Caco-2 (cell line): ENCODE results near the gene PDE10A. TPM values are rescaled to one million over a fixed set of nuclear protein-coding genes. Genes with fewer than 3 reads are reported as not detected.

Experiments used
- BruUV-seq: library from RNA; stranded (reverse); fragments of 400-500 nt; replicated peaks from 2 replicates; lab custom pipeline; 2021; lab: Mats Ljungman, UMichigan
- CTCF ChIA-PET: fragments of 300-600 bp; sonication (Branson Sonifier 250); formaldehyde crosslinking; loops from one replicate; lab custom pipeline; 2022; ENCODE audit warnings: antibody characterized with exemption; lab: Charles Lee
- POLR2A ChIA-PET: fragments of 300-600 bp; sonication (Branson Sonifier 250); formaldehyde crosslinking; loops from one replicate; lab custom pipeline; 2022; ENCODE audit warnings: antibody characterized with exemption; lab: Charles Lee
- DNase-seq, 2 experiments: peaks; one replicate each; pipeline versions ENCODE4 v3.0.0 to v3.0.0-alpha.2; 2020 to 2022
- H3K27me3 ChIP-seq: replicated peaks from 2 replicates; pipeline ENCODE4 v1.6.0; 2011; ENCODE audit warnings: low read length; ENCODE audit not compliant: control insufficient read depth, insufficient read depth
- H3K36me3 ChIP-seq: 2 replicates; pipeline ENCODE4 v1.5.1; 2011; ENCODE audit warnings: low read length; ENCODE audit not compliant: control insufficient read depth, insufficient read depth
- H3K4me1 ChIP-seq: fragments of 250-450 bp; sonication (Bioruptor Pico); 2 replicates; pipeline ENCODE4 v1.5.1; 2020; ENCODE audit warnings: mild to moderate bottlenecking
- H3K4me3 ChIP-seq: 2 replicates; pipeline ENCODE4 v1.5.1; 2011; ENCODE audit warnings: low read depth, mild to moderate bottlenecking, control low read depth, low read length
- H3K9me3 ChIP-seq: fragments of 250-450 bp; sonication (Bioruptor Pico); 2 replicates; pipeline ENCODE4 v1.5.1; 2020; ENCODE audit warnings: mild to moderate bottlenecking, moderate library complexity
- H3K27ac Mint-ChIP-seq: one replicate; pipeline ENCODE4 v1.8.0; 2022; ENCODE audit warnings: mixed read lengths; ENCODE audit not compliant: unreplicated experiment
- H3K27me3 Mint-ChIP-seq: one replicate; pipeline ENCODE4 v1.8.0; 2022; ENCODE audit warnings: mixed read lengths; ENCODE audit not compliant: insufficient read depth, unreplicated experiment
- H3K36me3 Mint-ChIP-seq: one replicate; pipeline ENCODE4 v1.8.0; 2022; ENCODE audit warnings: mild to moderate bottlenecking, mixed read lengths; ENCODE audit not compliant: insufficient read depth, unreplicated experiment
- H3K4me1 Mint-ChIP-seq: one replicate; pipeline ENCODE4 v1.8.0; 2022; ENCODE audit warnings: low read depth, mixed read lengths; ENCODE audit not compliant: unreplicated experiment
- H3K4me3 Mint-ChIP-seq: one replicate; pipeline ENCODE4 v1.8.0; 2022; ENCODE audit warnings: mild to moderate bottlenecking, moderate library complexity, mixed read lengths; ENCODE audit not compliant: unreplicated experiment
- H3K9me3 Mint-ChIP-seq: one replicate; pipeline ENCODE4 v1.8.0; 2022; ENCODE audit warnings: mixed read lengths; ENCODE audit not compliant: unreplicated experiment
- intact Hi-C: fragments of 100-400 bp; cut with micrococcal nuclease; formaldehyde crosslinking; loops from one replicate; pipeline ENCODE4 v1.10.0; 2022; ENCODE audit not compliant: unreplicated experiment
- total RNA-seq: library from RNA; stranded (reverse); gene quantifications from 2 replicates; pipeline ENCODE4 v1.2.3, GENCODE V29; 2022
- TF ChIP-seq, protein P1 (sequence below), 2 experiments: fragments of 200-600 bp in 1 of 2; IDR thresholded peaks; 1 replicate in 1 of 2; 2 replicates in 1 of 2; pipeline versions ENCODE4 v1.5.1 to v1.8.0; 2011 to 2022; ENCODE audit warnings: antibody characterized with exemption in 1 of 2, control low read depth in 1 of 2, inconsistent platforms in 1 of 2, low read depth in 1 of 2, low read length in 1 of 2, mild to moderate bottlenecking in 1 of 2, moderate library complexity in 1 of 2; ENCODE audit not compliant: insufficient read depth in 1 of 2, severe bottlenecking in 1 of 2, unreplicated experiment in 1 of 2

PDE10A gene
- total RNA-seq, 1 experiment from 2014 or later: 3.4 TPM

DNA sequence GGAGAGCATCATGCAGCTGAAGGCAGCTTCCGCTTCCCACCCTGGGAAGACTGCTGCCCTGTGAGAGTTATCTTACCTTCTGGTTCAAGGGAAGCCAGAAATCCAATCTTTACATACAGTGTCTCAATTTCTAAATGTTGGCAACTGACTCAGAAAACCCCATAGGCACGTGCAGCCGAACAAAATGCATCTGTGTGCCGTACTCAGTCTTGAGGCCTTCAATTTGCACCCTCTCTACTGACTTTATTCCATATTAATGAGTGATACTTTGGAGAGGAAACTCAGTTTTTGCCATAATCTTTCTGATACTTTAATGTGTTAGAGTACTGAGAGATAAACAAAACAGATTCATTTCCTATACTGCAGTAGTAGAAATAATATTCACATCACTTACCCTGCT, 181.1 kb downstream of the PDE10A start:
- H3K27ac Mint-ChIP-seq: no peak overlapping the region
- no peak overlapping the region for H3K4me3 ChIP-seq
- BruUV-seq: no TSS peak
- H3K36me3 ChIP-seq: no peaks in the 10 kb centered on the region
- DNase-seq: no peak
- no peaks in the 10 kb centered on the region for H3K36me3 Mint-ChIP-seq
- no peaks in the 10 kb centered on the region for H3K27me3 Mint-ChIP-seq
- H3K9me3 ChIP-seq: no peaks in the 10 kb centered on the region
- H3K4me3 Mint-ChIP-seq: no peak overlapping the region
- CTCF ChIA-PET: no interaction called here
- POLR2A ChIA-PET: no interaction called here
- H3K9me3 Mint-ChIP-seq: no peaks in the 10 kb centered on the region
- TF ChIP-seq, protein P1, sequence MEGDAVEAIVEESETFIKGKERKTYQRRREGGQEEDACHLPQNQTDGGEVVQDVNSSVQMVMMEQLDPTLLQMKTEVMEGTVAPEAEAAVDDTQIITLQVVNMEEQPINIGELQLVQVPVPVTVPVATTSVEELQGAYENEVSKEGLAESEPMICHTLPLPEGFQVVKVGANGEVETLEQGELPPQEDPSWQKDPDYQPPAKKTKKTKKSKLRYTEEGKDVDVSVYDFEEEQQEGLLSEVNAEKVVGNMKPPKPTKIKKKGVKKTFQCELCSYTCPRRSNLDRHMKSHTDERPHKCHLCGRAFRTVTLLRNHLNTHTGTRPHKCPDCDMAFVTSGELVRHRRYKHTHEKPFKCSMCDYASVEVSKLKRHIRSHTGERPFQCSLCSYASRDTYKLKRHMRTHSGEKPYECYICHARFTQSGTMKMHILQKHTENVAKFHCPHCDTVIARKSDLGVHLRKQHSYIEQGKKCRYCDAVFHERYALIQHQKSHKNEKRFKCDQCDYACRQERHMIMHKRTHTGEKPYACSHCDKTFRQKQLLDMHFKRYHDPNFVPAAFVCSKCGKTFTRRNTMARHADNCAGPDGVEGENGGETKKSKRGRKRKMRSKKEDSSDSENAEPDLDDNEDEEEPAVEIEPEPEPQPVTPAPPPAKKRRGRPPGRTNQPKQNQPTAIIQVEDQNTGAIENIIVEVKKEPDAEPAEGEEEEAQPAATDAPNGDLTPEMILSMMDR (IDR thresholded peaks at IDR 0.05; ENCODE audit: insufficient read depth in 1 of 2, low read depth in 1 of 2, low read length in 1 of 2, severe bottlenecking in 1 of 2, unreplicated experiment in 1 of 2): no peak
- H3K27me3 ChIP-seq: no peaks in the 10 kb centered on the region
- no peaks in the 10 kb centered on the region for H3K4me1 ChIP-seq
- intact Hi-C loops: no loop called here
- no peaks in the 10 kb centered on the region for H3K4me1 Mint-ChIP-seq

DNA sequence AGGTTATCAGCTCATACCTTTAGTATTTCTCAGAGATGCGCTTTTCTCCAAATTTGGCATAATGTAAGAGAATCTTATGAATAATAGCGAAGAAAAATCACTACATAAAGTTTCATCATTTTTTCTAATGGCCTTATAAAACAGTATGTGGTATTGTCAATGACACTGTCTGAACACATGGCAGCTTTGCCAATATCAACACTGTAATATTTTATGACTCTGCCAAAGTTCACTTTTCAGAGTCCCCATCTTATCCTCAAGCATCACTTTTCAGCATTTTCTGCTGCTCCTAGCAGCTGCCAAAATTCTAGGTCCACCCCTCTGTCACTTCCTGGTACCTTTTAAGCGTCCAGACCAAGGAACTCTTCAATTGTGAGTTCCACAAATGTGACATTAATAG, 182.1 kb downstream of the PDE10A start:
- Histone ChIP-seq H3K36me3 (no peaks in the 10 kb centered on the region), H3K4me1 (no peaks in the 10 kb centered on the region), H3K27me3 (no peaks in the 10 kb centered on the region), H3K4me3 (no peak overlapping the region), H3K9me3 (no peaks in the 10 kb centered on the region)
- no peaks in the 10 kb centered on the region for H3K4me1 Mint-ChIP-seq
- no peaks in the 10 kb centered on the region for H3K9me3 Mint-ChIP-seq
- no peaks in the 10 kb centered on the region for H3K27me3 Mint-ChIP-seq
- H3K36me3 Mint-ChIP-seq: no peaks in the 10 kb centered on the region
- no TSS peak for BruUV-seq
- intact Hi-C loops: no loop called here
- no peak for DNase-seq
- no peak overlapping the region for H3K4me3 Mint-ChIP-seq
- CTCF ChIA-PET: no interaction called here
- H3K27ac Mint-ChIP-seq: no peak overlapping the region
- TF ChIP-seq, protein P1 (IDR thresholded peaks at IDR 0.05; ENCODE audit: insufficient read depth in 1 of 2, low read depth in 1 of 2, low read length in 1 of 2, severe bottlenecking in 1 of 2, unreplicated experiment in 1 of 2): no peak
- POLR2A ChIA-PET: no interaction called here

DNA sequence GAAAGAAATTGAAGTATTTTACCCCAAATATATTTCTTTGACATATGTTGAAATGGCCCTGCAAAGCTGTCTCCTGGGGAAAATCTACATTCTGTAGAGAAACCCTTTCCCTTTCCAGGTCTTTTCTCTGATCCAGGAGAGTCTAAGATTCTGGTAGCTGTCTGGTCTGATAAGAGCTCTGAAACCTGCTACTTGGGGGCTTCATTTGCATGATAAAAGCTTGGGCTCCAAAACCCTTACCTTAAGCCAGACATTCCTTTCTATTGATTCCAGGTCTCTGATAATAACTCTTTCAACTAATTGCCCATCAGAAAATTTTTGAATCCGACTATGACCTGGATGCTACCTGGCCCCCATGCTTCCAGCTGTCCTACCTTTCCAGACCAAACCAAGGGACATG, 184.5 kb downstream of the PDE10A start:
- H3K4me3 ChIP-seq: no peak overlapping the region
- Mint-ChIP-seq H3K36me3 (no peaks in the 10 kb centered on the region), H3K27me3 (no peaks in the 10 kb centered on the region), H3K9me3 (no peaks in the 10 kb centered on the region), H3K4me1 (no peaks in the 10 kb centered on the region), H3K27ac (no peak overlapping the region), H3K4me3 (no peak overlapping the region)
- ChIA-PET CTCF (interaction anchor here (0.6 kb wide), 2 partner anchors 11 to 30 kb away, joined by 3 read pairs; no protein-coding TSS in a partner anchor), POLR2A (no interaction called here)
- intact Hi-C loops: no loop called here
- DNase-seq: no peak
- H3K4me1 ChIP-seq: no peaks in the 10 kb centered on the region
- H3K36me3 ChIP-seq: no peaks in the 10 kb centered on the region
- H3K9me3 ChIP-seq: no peaks in the 10 kb centered on the region
- TF ChIP-seq, protein P1 (IDR thresholded peaks at IDR 0.05; ENCODE audit: insufficient read depth in 1 of 2, low read depth in 1 of 2, low read length in 1 of 2, severe bottlenecking in 1 of 2, unreplicated experiment in 1 of 2): no peak
- BruUV-seq: no TSS peak
- H3K27me3 ChIP-seq: no peaks in the 10 kb centered on the region
